SK-N-MC (cell line): ENCODE data around the gene CDKL2.

Experiments used
- EZH2 ChIP-seq: fragments of 200-600 bp; sonication (generic); IDR thresholded peaks from one replicate; pipeline ENCODE4 v1.6.1; 2017; ENCODE audit warnings: antibody characterized with exemption
- POLR2AphosphoS5 ChIP-seq: IDR thresholded peaks from 2 replicates; pipeline ENCODE4 v1.6.1; 2012; ENCODE audit warnings: mild to moderate bottlenecking, low read depth, low read length, borderline replicate concordance

DNA sequence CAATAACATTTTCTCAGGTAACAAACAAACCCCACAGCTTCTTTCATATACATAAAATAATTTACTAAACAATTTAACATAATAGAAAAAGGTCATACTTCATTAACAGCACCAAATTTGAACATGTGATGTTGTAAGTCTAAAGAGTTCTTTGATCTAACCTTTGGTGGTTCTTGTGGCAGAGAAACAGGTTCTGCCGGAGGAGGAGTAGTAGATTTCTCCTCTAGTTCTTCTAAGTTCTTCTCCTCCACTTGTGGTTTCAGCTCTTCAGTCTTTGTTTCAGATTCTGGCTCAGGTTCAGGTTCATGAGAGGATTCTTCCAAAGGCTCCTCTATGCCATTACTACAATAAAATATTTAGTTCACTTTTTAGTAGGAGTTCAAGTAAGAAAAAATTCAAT is 24.6 kb upstream of the CDKL2 start:
- TF ChIP-seq POLR2AphosphoS5 (no peak), EZH2 (no peak)
